Type B pancreatic cell (in vitro differentiated cells): ENCODE results near the gene PCDHA6. TPM values are rescaled to one million over a fixed set of nuclear protein-coding genes. Genes with fewer than 3 reads are reported as not detected.
A peak's percentile ranks its signal among the peaks of the same experiment; 100 is the strongest.
"Not testable (repeated sequence)": the region's sequence is repeated elsewhere in the genome, so short reads cannot be mapped to it uniquely, and the experiment has no call there.

Experiments used
- DNase-seq: peaks from one replicate; pipeline ENCODE4 v3.0.0; 2021; ENCODE audit warnings: mixed read lengths; ENCODE audit not compliant: unreplicated experiment; ENCODE audit errors: extremely low spot score
- H3K27ac Mint-ChIP-seq: 2 replicates; pipeline ENCODE4 v1.8.0; 2021; ENCODE audit warnings: mild to moderate bottlenecking, mixed read lengths
- H3K27me3 Mint-ChIP-seq: 2 replicates; pipeline ENCODE4 v1.8.0; 2021; ENCODE audit warnings: mixed read lengths
- H3K36me3 Mint-ChIP-seq: 2 replicates; pipeline ENCODE4 v1.8.0; 2021; ENCODE audit warnings: mixed read lengths
- H3K4me1 Mint-ChIP-seq: one replicate; pipeline ENCODE4 v1.8.0; 2021; ENCODE audit warnings: mixed read lengths; ENCODE audit not compliant: unreplicated experiment
- H3K4me3 Mint-ChIP-seq: 2 replicates; pipeline ENCODE4 v1.8.0; 2021; ENCODE audit warnings: mild to moderate bottlenecking, mixed read lengths
- H3K9me3 Mint-ChIP-seq: 2 replicates; pipeline ENCODE4 v1.8.0; 2021; ENCODE audit warnings: mixed read lengths
- CTCF ChIP-seq: fragments of 200-600 bp; sonication (generic); conservative IDR thresholded peaks from 2 replicates; pipeline ENCODE4 v1.5.0; 2021; ENCODE audit warnings: antibody characterized with exemption, mild to moderate bottlenecking
- total RNA-seq: library from RNA; stranded (reverse); gene quantifications from 2 replicates; pipeline ENCODE4 v1.2.1, GENCODE V29; 2021; ENCODE audit warnings: low replicate concordance

PCDHA6 gene
- total RNA-seq, 1 donor from 2014 or later = 9.6 TPM

GRCh38 chr5:140801494-140801841, 26.3 kb upstream of the PCDHA6 start:
- H3K36me3 Mint-ChIP-seq = peaks cover 12% of the 10 kb centered on the region
- no peak overlapping the region for H3K27ac Mint-ChIP-seq
- no peak for DNase-seq

GRCh38 chr5:140802381-140802780, 25.4 kb upstream of the PCDHA6 start:
- not testable (repeated sequence) for DNase-seq, H3K9me3 Mint-ChIP-seq, H3K4me1 Mint-ChIP-seq, H3K4me3 Mint-ChIP-seq, H3K27ac Mint-ChIP-seq, H3K27me3 Mint-ChIP-seq
- H3K36me3 Mint-ChIP-seq = peaks cover 12% of the 10 kb centered on the region

More at GRCh38 chr5:140801494-140801841, 26.3 kb upstream of the PCDHA6 start:
- Mint-ChIP-seq H3K4me3 (no peak overlapping the region), H3K4me1 (no peaks in the 10 kb centered on the region), H3K9me3 (peaks cover 5% of the 10 kb centered on the region), H3K27me3 (no peaks in the 10 kb centered on the region)
- no peak for TF ChIP-seq CTCF

GRCh38 chr5:140802781-140803271, 24.9 kb upstream of the PCDHA6 start:
- Mint-ChIP-seq H3K4me1 (peaks cover 5% of the 10 kb centered on the region), H3K4me3 (no peak overlapping the region), H3K27ac (no peak overlapping the region), H3K9me3 (peaks cover 9% of the 10 kb centered on the region), H3K27me3 (no peaks in the 10 kb centered on the region), H3K36me3 (peaks cover 16% of the 10 kb centered on the region)
- DNase-seq = no peak
- no peak for TF ChIP-seq CTCF

- Mint-ChIP-seq H3K4me1 (peaks cover 9% of the 10 kb centered on the region), H3K27ac (peak within 1 kb of the TSS; percentile 91), H3K9me3 (peaks cover 6% of the 10 kb centered on the region), H3K27me3 (no peaks in the 10 kb centered on the region), H3K36me3 (peaks cover 30% of the 10 kb centered on the region), H3K4me3 (peak within 1 kb of the TSS; percentile 95)
- peak; percentile 78 for TF ChIP-seq CTCF
- DNase-seq = peak; percentile 79
Measured at GRCh38 chr5:140806834-140807775, 20.7 kb upstream of the PCDHA6 start, which contains the start of gene PCDHA4. Gene PCDHA4 (plus strand): TSS chr5:140807068.

GRCh38 chr5:140808241-140808888, 19.4 kb upstream of the PCDHA6 start:
- H3K27ac Mint-ChIP-seq, H3K4me1 Mint-ChIP-seq, H3K27me3 Mint-ChIP-seq, DNase-seq: not testable (repeated sequence)
- peaks cover 32% of the 10 kb centered on the region for H3K36me3 Mint-ChIP-seq
- peaks cover 15% of the 10 kb centered on the region for H3K9me3 Mint-ChIP-seq
- H3K4me3 Mint-ChIP-seq = peak overlapping the region; percentile 95

GRCh38 chr5:140808889-140809291, 18.9 kb upstream of the PCDHA6 start:
- Mint-ChIP-seq H3K36me3 (peaks cover 29% of the 10 kb centered on the region), H3K4me1 (peaks cover 9% of the 10 kb centered on the region), H3K9me3 (peaks cover 16% of the 10 kb centered on the region), H3K4me3 (peak overlapping the region; percentile 20), H3K27ac (no peak overlapping the region), H3K27me3 (no peaks in the 10 kb centered on the region)
- TF ChIP-seq CTCF = no peak
- DNase-seq = peak; percentile 67
